Activated naive CD4-positive, alpha-beta T cell treated with anti-CD3 and anti-CD28 coated beads, Interleukin-2, amount 50 U/mL, for 72 hours (primary cell): ENCODE measurements around the gene HGD. TPM values are rescaled to one million over a fixed set of nuclear protein-coding genes. Genes with fewer than 3 reads are reported as not detected.
"Not testable (repeated sequence)": the region's sequence is repeated elsewhere in the genome, so short reads cannot be mapped to it uniquely, and the experiment has no call there.

ENCODE experiments used
- ATAC-seq, 2 donors: fragments of 150-1000 bp; cut with Tn5 transposase; 2 replicates each; pipeline ENCODE4 v1.10.0; 2021; ENCODE audit warnings: mild to moderate bottlenecking in 2 of 2, moderate library complexity in 2 of 2
- DNase-seq, 2 donors: peaks; one replicate each; pipeline ENCODE4 v3.0.0; 2021 to 2022; ENCODE audit warnings: low spot score in 2 of 2
- H3K27ac Mint-ChIP-seq, 2 donors: one replicate each; pipeline ENCODE4 v1.8.0; 2022; ENCODE audit warnings: mild to moderate bottlenecking in 2 of 2, mixed read lengths in 2 of 2
- H3K36me3 Mint-ChIP-seq, 2 donors: one replicate each; pipeline ENCODE4 v1.8.0; 2022; ENCODE audit warnings: mixed read lengths in 2 of 2
- H3K9me3 Mint-ChIP-seq, 2 donors: one replicate each; pipeline ENCODE4 v1.8.0; 2022; ENCODE audit warnings: mixed read lengths in 2 of 2
- total RNA-seq, 2 donors: library from RNA; stranded (reverse); gene quantifications; one replicate each; pipeline ENCODE4 v1.2.3, GENCODE V29; 2022

The HGD gene
- total RNA-seq, result under 1 TPM; 0.62 to 0.87 TPM

- Mint-ChIP-seq H3K27ac (no peak within 1 kb of the TSS), H3K36me3 (peaks cover 6 to 11% of the 10 kb centered on the region in 2 donors), H3K9me3 (peaks cover 0 to 10% of the 10 kb centered on the region in 2 donors)
- DNase-seq, result no peak
- no peak for ATAC-seq
These were observed at the start of gene HGD for GRCh38 chr3:120682095-120682681. Gene HGD, minus strand, starts transcription at chr3:120682239. Its CDS starts 128 bp downstream, at chr3:120682111.

- ATAC-seq (no peak), DNase-seq (no peak)
- Mint-ChIP-seq H3K36me3 (peaks cover 22 to 28% of the 10 kb centered on the region in 2 donors), H3K9me3 (peaks cover 4% of the 10 kb centered on the region in 2 donors), H3K27ac (no peak overlapping the region)
These were observed 48.8 kb upstream of the HGD start for GRCh38 chr3:120730576-120731542.

- DNase-seq (no peak), ATAC-seq (no peak)
- peaks cover 12 to 13% of the 10 kb centered on the region in 2 donors for H3K36me3 Mint-ChIP-seq
- H3K9me3 Mint-ChIP-seq, result no peaks in the 10 kb centered on the region
- H3K27ac Mint-ChIP-seq, result no peak overlapping the region
These were observed 44.8 kb upstream of the HGD start for GRCh38 chr3:120726791-120727190.

GRCh38 chr3:120719167-120719834, 37.3 kb upstream of the HGD start:
- peak in 1 of 2 donors; percentile 27 for DNase-seq
- Mint-ChIP-seq H3K9me3 (peaks cover 4 to 13% of the 10 kb centered on the region in 2 donors), H3K36me3 (peaks cover 22 to 28% of the 10 kb centered on the region in 2 donors), H3K27ac (peak overlapping the region in 1 of 2 donors; percentile 55)
- ATAC-seq, result not testable (repeated sequence)

- peaks cover 7 to 9% of the 10 kb centered on the region in 2 donors for H3K36me3 Mint-ChIP-seq
- DNase-seq (no peak), ATAC-seq (no peak)
- H3K9me3 Mint-ChIP-seq, result peaks cover 0 to 5% of the 10 kb centered on the region in 2 donors
- H3K27ac Mint-ChIP-seq, result no peak overlapping the region
These were observed 31.2 kb upstream of the HGD start for GRCh38 chr3:120713262-120713661.

- H3K36me3 Mint-ChIP-seq, result peaks cover 0 to 9% of the 10 kb centered on the region in 2 donors
- no peaks in the 10 kb centered on the region for H3K9me3 Mint-ChIP-seq
- DNase-seq (no peak), ATAC-seq (no peak)
- H3K27ac Mint-ChIP-seq, result no peak overlapping the region
These were observed 28.3 kb upstream of the HGD start for GRCh38 chr3:120710369-120710768.

GRCh38 chr3:120708408-120708807, 26.4 kb upstream of the HGD start:
- Mint-ChIP-seq H3K9me3 (peaks cover 0 to 7% of the 10 kb centered on the region in 2 donors), H3K27ac (no peak overlapping the region), H3K36me3 (peaks cover 12% of the 10 kb centered on the region in 2 donors)
- ATAC-seq (no peak), DNase-seq (no peak)

GRCh38 chr3:120706950-120707349, 24.9 kb upstream of the HGD start:
- H3K36me3 Mint-ChIP-seq, result peaks cover 19 to 20% of the 10 kb centered on the region in 2 donors
- no peak overlapping the region for H3K27ac Mint-ChIP-seq
- ATAC-seq, result no peak
- no peak for DNase-seq
- peaks cover 0 to 12% of the 10 kb centered on the region in 2 donors for H3K9me3 Mint-ChIP-seq

GRCh38 chr3:120705884-120706582, 24.0 kb upstream of the HGD start:
- ATAC-seq, result no peak
- Mint-ChIP-seq H3K9me3 (peaks cover 0 to 12% of the 10 kb centered on the region in 2 donors), H3K36me3 (peaks cover 19 to 20% of the 10 kb centered on the region in 2 donors), H3K27ac (no peak overlapping the region)
- no peak for DNase-seq

GRCh38 chr3:120699333-120699732, 17.3 kb upstream of the HGD start:
- peaks cover 17 to 22% of the 10 kb centered on the region in 2 donors for H3K36me3 Mint-ChIP-seq
- ATAC-seq (no peak), DNase-seq (no peak)
- peaks cover 0 to 12% of the 10 kb centered on the region in 2 donors for H3K9me3 Mint-ChIP-seq
- no peak overlapping the region for H3K27ac Mint-ChIP-seq

- DNase-seq, result no peak
- no peaks in the 10 kb centered on the region for H3K9me3 Mint-ChIP-seq
- no peaks in the 10 kb centered on the region for H3K36me3 Mint-ChIP-seq
- no peak for ATAC-seq
- peak overlapping the region in 1 of 2 donors; percentile 18 for H3K27ac Mint-ChIP-seq
These were observed 11.6 kb upstream of the HGD start for GRCh38 chr3:120693439-120694171.

- ATAC-seq, result no peak
These were observed 7.4 kb upstream of the HGD start for GRCh38 chr3:120689395-120689794.

GRCh38 chr3:120688121-120688520, 6.1 kb upstream of the HGD start:
- ATAC-seq (no peak), DNase-seq (no peak)
- H3K36me3 Mint-ChIP-seq, result no peaks in the 10 kb centered on the region
- H3K9me3 Mint-ChIP-seq, result no peaks in the 10 kb centered on the region
- H3K27ac Mint-ChIP-seq, result no peak overlapping the region

More at GRCh38 chr3:120689395-120689794, 7.4 kb upstream of the HGD start:
- no peak for DNase-seq
- Mint-ChIP-seq H3K9me3 (no peaks in the 10 kb centered on the region), H3K36me3 (no peaks in the 10 kb centered on the region), H3K27ac (no peak overlapping the region)

- Mint-ChIP-seq H3K9me3 (no peaks in the 10 kb centered on the region), H3K27ac (no peak overlapping the region), H3K36me3 (no peaks in the 10 kb centered on the region)
- DNase-seq (no peak), ATAC-seq (no peak)
These were observed 3.4 kb upstream of the HGD start for GRCh38 chr3:120685411-120685810.

GRCh38 chr3:120684896-120685295, 2.9 kb upstream of the HGD start:
- DNase-seq, result no peak
- no peak for ATAC-seq
- Mint-ChIP-seq H3K27ac (no peak overlapping the region), H3K36me3 (no peaks in the 10 kb centered on the region), H3K9me3 (no peaks in the 10 kb centered on the region)
